ENCODE measurements around the gene EZR.
A peak's percentile ranks its signal among the peaks of the same experiment; 100 is the strongest.
"Not testable (repeated sequence)": the region's sequence is repeated elsewhere in the genome, so short reads cannot be mapped to it uniquely, and the experiment has no call there.

The EZR gene

GRCh38 chr6:158834675-158835385, 15.7 kb upstream of the EZR start:
- Mint-ChIP-seq H3K36me3 (ENCODE audit: low read depth) (no peaks in the 10 kb centered on the region), H3K4me3 (no peak overlapping the region), H3K27me3 (ENCODE audit: low read depth) (peaks cover 29% of the 10 kb centered on the region), H3K27ac (no peak overlapping the region), H3K9me3 (no peaks in the 10 kb centered on the region), H3K4me1 (ENCODE audit: low read depth) (peaks cover 2% of the 10 kb centered on the region)

DNA sequence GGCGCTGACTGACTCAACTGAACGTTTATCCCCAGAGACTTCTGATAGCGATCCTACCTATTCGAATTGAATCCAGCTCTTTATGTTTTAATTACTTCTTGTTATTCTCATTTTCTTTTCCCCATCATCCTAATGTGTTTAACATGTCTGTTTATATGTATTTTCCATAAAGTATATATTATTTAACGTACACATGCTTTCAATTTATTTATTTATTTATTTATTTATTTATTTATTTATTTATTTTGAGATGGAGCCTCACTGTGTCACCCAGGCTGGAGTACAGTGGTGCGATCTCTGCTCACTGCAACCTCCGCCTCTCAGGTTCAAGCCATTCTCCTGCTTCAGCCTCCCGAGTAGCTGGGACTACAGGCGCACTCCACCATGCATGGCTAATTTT, 13.6 kb upstream of the EZR start:
- not testable (repeated sequence) for H3K27ac Mint-ChIP-seq; H3K36me3 Mint-ChIP-seq (ENCODE audit: low read depth); H3K4me3 Mint-ChIP-seq; H3K4me1 Mint-ChIP-seq (ENCODE audit: low read depth); H3K9me3 Mint-ChIP-seq
- H3K27me3 Mint-ChIP-seq (ENCODE audit: low read depth): peaks cover 29% of the 10 kb centered on the region

DNA sequence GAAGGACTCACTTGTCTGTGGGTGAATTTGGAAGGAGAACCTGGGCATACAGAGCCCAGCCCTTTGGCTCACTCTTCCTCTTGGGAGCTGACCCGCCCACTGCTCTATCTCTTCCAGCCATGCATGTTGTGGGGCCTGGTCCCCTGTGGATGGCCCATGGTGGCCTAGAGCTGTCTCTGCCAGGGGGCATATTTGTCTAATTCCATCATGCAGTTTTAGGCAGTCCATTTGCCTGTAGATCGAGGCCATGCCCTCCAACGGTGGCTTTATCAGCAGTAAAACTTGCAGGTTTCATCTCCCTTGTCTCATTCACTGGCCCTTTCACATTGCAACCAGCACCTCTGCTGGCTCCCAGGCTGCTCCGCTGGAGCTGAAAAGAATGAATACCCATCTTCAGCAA, 12.9 kb upstream of the EZR start:
- H3K27me3 Mint-ChIP-seq (ENCODE audit: low read depth): peaks cover 25% of the 10 kb centered on the region
- H3K9me3 Mint-ChIP-seq: no peaks in the 10 kb centered on the region
- H3K27ac Mint-ChIP-seq: no peak overlapping the region
- H3K4me3 Mint-ChIP-seq: no peak overlapping the region
- H3K4me1 Mint-ChIP-seq (ENCODE audit: low read depth): peaks cover 2% of the 10 kb centered on the region
- H3K36me3 Mint-ChIP-seq (ENCODE audit: low read depth): no peaks in the 10 kb centered on the region

DNA sequence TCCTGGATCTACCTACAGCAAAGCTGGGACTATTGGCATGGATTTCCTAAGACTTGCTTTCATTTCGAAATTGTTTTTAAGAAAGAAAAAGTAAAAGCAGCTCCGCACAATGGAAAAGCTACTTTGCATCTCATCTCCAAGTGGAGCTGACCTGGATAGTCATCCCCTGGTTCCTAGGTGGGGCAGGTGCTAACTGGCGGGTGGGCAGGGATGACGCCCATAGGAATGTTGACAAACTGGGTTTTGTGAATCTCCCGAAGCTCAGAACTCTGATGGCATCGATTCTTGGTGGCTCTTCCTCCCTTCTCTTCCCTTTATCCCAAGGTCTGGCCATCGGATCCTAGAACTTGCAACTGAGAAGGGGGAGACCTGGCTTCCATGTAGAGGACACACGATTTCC, 12.4 kb upstream of the EZR start:
- Mint-ChIP-seq H3K36me3 (ENCODE audit: low read depth) (no peaks in the 10 kb centered on the region), H3K27ac (no peak overlapping the region), H3K9me3 (no peaks in the 10 kb centered on the region), H3K27me3 (ENCODE audit: low read depth) (peaks cover 22% of the 10 kb centered on the region), H3K4me3 (no peak overlapping the region), H3K4me1 (ENCODE audit: low read depth) (no peaks in the 10 kb centered on the region)

DNA sequence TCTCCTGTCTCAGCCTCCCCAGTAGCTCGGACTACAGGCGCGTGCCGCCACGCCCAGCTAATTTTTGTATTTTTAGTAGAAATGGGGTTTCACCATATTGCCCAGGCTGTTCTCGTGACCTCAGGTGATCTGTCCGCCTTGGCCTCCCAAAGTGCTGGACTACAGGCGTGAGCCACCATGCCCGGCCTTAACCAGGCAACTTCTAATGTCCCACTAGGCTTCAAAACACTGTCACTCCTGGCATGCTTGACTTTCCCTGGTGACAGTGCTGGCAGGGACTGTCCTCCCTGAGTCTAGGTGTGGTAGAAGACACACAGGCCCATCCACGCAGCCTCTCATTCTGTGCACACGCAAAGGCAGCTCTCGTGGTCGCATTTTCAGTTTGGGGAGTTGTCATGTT, 11.6 kb upstream of the EZR start:
- H3K9me3 Mint-ChIP-seq: no peaks in the 10 kb centered on the region
- no peak overlapping the region for H3K4me3 Mint-ChIP-seq
- no peaks in the 10 kb centered on the region for H3K4me1 Mint-ChIP-seq (ENCODE audit: low read depth)
- no peaks in the 10 kb centered on the region for H3K36me3 Mint-ChIP-seq (ENCODE audit: low read depth)
- peaks cover 21% of the 10 kb centered on the region for H3K27me3 Mint-ChIP-seq (ENCODE audit: low read depth)
- no peak overlapping the region for H3K27ac Mint-ChIP-seq

GRCh38 chr6:158828807-158829206, 9.6 kb upstream of the EZR start:
- Mint-ChIP-seq H3K4me3 (no peak overlapping the region), H3K27me3 (ENCODE audit: low read depth) (peaks cover 9% of the 10 kb centered on the region), H3K4me1 (ENCODE audit: low read depth) (no peaks in the 10 kb centered on the region), H3K9me3 (no peaks in the 10 kb centered on the region), H3K36me3 (ENCODE audit: low read depth) (no peaks in the 10 kb centered on the region), H3K27ac (no peak overlapping the region)

GRCh38 chr6:158826819-158827501, 7.8 kb upstream of the EZR start:
- no peaks in the 10 kb centered on the region for H3K9me3 Mint-ChIP-seq
- no peaks in the 10 kb centered on the region for H3K36me3 Mint-ChIP-seq (ENCODE audit: low read depth)
- H3K27ac Mint-ChIP-seq: no peak overlapping the region
- no peak overlapping the region for H3K4me3 Mint-ChIP-seq
- peaks cover 8% of the 10 kb centered on the region for H3K4me1 Mint-ChIP-seq (ENCODE audit: low read depth)
- H3K27me3 Mint-ChIP-seq (ENCODE audit: low read depth): peaks cover under 1% of the 10 kb centered on the region

- no peak overlapping the region for H3K27ac Mint-ChIP-seq
- H3K4me1 Mint-ChIP-seq (ENCODE audit: low read depth): peaks cover 8% of the 10 kb centered on the region
- H3K9me3 Mint-ChIP-seq: no peaks in the 10 kb centered on the region
- H3K27me3 Mint-ChIP-seq (ENCODE audit: low read depth): no peaks in the 10 kb centered on the region
- no peaks in the 10 kb centered on the region for H3K36me3 Mint-ChIP-seq (ENCODE audit: low read depth)
- no peak overlapping the region for H3K4me3 Mint-ChIP-seq
Measured at GRCh38 chr6:158825951-158826306, 6.8 kb upstream of the EZR start.

DNA sequence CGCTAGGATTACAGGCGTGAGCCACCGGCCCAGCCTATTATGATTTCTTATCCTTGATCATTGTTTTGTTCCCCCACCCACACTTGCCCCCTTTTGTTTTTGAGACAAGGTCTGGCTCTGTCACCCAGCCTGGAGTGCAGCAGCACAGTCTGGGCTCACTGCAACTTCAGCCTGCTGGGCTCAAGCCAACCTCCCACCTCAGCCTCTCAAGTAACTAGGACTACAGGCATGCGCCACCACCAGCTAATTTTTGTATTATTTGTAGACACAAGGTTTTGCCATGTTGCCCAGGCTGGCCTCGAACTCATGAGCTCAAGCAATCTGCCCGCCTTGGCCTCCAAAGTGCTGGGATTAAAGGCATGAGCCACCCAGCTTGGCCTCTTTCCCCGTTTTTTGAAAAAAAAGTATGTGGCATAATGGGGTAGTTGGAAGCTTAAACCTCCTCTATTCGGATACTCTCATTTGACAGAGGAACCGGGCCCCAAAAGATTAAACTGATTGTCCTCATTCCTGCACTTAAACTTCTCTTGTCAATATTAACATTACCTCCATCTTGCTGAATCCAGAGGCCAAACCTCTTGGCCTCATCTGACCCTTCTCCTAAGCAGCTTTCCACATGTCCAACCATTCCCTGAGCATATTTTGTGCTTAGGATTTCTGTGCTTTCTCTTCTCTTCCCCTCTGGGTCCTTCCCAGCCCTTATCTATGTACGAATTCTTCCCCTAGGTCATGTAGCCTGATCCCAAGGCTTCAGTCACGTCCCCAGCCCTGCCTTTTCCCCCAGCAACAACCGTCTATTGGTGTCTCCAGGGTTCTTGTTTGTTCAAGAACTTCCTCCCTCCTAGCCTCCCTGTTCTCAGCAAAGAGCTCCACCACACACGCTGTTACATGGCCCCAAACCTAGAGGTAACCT, 6.1 kb upstream of the EZR start:
- peaks cover 8% of the 10 kb centered on the region for H3K4me1 Mint-ChIP-seq (ENCODE audit: low read depth)
- H3K36me3 Mint-ChIP-seq (ENCODE audit: low read depth): no peaks in the 10 kb centered on the region
- no peak overlapping the region for H3K4me3 Mint-ChIP-seq
- no peak overlapping the region for H3K27ac Mint-ChIP-seq
- H3K9me3 Mint-ChIP-seq: no peaks in the 10 kb centered on the region
- H3K27me3 Mint-ChIP-seq (ENCODE audit: low read depth): no peaks in the 10 kb centered on the region

DNA sequence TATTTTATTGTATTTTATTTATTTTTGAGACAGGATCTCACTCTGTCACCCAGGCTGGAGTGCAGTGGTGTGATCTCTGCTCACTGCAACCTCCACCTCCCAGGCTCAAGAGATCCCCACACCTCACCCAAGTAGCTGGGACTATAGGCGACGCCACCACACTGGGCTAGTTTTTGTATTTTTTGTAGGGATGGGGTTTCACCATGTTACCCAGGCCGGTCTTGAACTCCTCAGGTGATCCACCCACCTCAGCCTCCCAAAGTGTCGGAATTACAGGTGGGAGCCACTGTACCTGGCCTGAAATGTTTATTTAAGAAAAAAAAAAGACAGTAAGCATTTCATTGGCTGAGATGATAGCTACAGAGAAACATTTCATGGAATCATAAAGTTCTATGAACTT, 4.4 kb upstream of the EZR start:
- not testable (repeated sequence) for H3K4me3 Mint-ChIP-seq; H3K9me3 Mint-ChIP-seq; H3K27me3 Mint-ChIP-seq (ENCODE audit: low read depth); H3K27ac Mint-ChIP-seq; H3K36me3 Mint-ChIP-seq (ENCODE audit: low read depth)
- H3K4me1 Mint-ChIP-seq (ENCODE audit: low read depth): peaks cover 12% of the 10 kb centered on the region

DNA sequence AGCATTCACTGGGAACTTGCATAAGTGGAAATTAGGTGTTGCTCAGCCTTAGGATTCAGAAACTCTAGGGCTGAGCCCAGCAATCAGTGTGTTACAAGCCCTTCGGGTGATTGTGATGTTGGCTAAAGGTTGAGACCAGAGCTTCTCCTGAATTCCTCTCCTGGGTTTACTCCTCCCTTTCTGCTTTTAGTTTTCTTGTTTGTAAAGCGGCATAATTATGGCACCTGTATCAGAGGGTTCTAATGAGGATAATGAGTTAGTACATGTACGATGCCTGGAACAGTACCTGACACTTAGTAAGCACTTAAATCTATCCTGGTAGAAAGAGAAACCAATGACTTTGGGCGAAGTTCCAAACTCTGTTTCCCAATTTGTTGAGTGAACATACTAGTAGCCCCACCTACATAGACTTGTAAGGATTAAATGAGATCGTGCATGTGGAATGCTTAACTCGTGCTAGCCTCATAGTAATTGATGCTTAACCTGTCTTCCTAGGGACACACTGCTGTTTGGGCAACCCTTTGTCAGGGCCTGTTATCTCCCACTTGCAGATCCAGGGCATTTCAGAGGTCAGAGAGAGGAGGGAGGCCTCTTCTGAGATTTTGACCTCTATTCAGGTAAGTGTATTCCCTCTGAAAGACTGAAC, 932 bp upstream of the EZR start:
- peaks cover 28% of the 10 kb centered on the region for H3K4me1 Mint-ChIP-seq (ENCODE audit: low read depth)
- H3K36me3 Mint-ChIP-seq (ENCODE audit: low read depth): peaks cover 24% of the 10 kb centered on the region
- H3K9me3 Mint-ChIP-seq: no peaks in the 10 kb centered on the region
- no peaks in the 10 kb centered on the region for H3K27me3 Mint-ChIP-seq (ENCODE audit: low read depth)
- peak overlapping the region; percentile 86 for H3K27ac Mint-ChIP-seq
- peak overlapping the region; percentile 82 for H3K4me3 Mint-ChIP-seq

DNA sequence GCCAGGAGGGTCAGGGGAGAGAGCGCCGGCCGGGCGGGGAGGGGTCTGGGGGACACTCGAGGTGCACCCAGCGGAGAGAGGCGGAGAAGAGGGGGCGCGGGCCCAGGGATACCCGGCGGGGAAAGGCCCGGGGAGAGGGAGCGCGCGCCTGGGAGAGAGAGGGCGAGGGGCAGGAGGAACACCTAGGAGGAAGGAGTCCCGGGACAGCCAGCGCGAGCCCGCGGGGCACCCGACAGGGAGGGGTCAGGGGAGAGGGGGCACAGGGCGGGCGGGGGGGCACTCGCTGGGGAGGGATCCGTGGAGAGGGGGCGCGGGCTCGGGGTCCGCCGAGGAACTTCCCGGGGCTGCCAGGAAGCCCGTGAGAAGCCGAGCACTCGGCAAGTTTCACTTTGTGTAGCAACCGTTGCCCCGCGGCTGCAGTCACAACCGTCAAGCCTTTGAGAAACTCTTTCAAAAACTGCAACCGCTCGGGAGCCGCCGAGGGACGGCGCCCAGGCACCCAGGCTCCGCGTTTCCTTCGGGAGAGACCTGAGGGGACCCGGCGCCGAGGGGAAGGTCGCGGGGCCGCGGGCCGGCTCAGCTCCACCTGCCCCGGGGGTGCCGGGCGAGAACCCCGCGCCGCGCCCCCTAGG, 471 bp downstream of the EZR start:
- Mint-ChIP-seq H3K9me3 (no peaks in the 10 kb centered on the region), H3K27me3 (ENCODE audit: low read depth) (no peaks in the 10 kb centered on the region), H3K27ac (peak overlapping the region; percentile 57), H3K4me3 (peak overlapping the region; percentile 98), H3K4me1 (ENCODE audit: low read depth) (peaks cover 43% of the 10 kb centered on the region), H3K36me3 (ENCODE audit: low read depth) (peaks cover 37% of the 10 kb centered on the region)

GRCh38 chr6:158817728-158818580, 1.2 kb downstream of the EZR start:
- Mint-ChIP-seq H3K27ac (peak overlapping the region; percentile 97), H3K4me3 (peak overlapping the region; percentile 98), H3K27me3 (ENCODE audit: low read depth) (no peaks in the 10 kb centered on the region), H3K9me3 (no peaks in the 10 kb centered on the region), H3K4me1 (ENCODE audit: low read depth) (peaks cover 48% of the 10 kb centered on the region), H3K36me3 (ENCODE audit: low read depth) (peaks cover 42% of the 10 kb centered on the region)
